Activated CD4-positive, CD25-positive, alpha-beta regulatory T cell (primary cell): ENCODE data around the gene ACER3.
"Not testable (repeated sequence)": the region's sequence is repeated elsewhere in the genome, so short reads cannot be mapped to it uniquely, and the experiment has no call there.

Experiments used
- DNase-seq, 4 experiments: peaks; one replicate each; lab custom pipeline; 2025; lab: John Stamatoyannopoulos, UW

The ACER3 gene

GRCh38 chr11:76919887-76920746, 59.4 kb downstream of the ACER3 start:
- DNase-seq, result peak in 3 of 4 experiments; percentile 4 to 21 (median 10)

GRCh38 chr11:76927160-76927559, 66.4 kb downstream of the ACER3 start:
- no peak for DNase-seq

- no peak for DNase-seq
Observed at GRCh38 chr11:76935042-76935441, 74.3 kb downstream of the ACER3 start.

GRCh38 chr11:76939219-76939631, 78.5 kb downstream of the ACER3 start:
- DNase-seq, result no peak

- no peak for DNase-seq
Observed at GRCh38 chr11:76944225-76944624, 83.5 kb downstream of the ACER3 start.

GRCh38 chr11:76946223-76946622, 85.5 kb downstream of the ACER3 start:
- no peak for DNase-seq

- no peak for DNase-seq
Observed at GRCh38 chr11:76947190-76947589, 86.5 kb downstream of the ACER3 start.

GRCh38 chr11:76947800-76948199, 87.1 kb downstream of the ACER3 start:
- DNase-seq, result no peak

GRCh38 chr11:76955459-76956114, 94.9 kb downstream of the ACER3 start:
- no peak for DNase-seq

GRCh38 chr11:76962583-76963416, 102.1 kb downstream of the ACER3 start:
- DNase-seq, result no peak

GRCh38 chr11:76963417-76964168, 102.9 kb downstream of the ACER3 start:
- DNase-seq, result not testable (repeated sequence)

- DNase-seq, result no peak
Observed at GRCh38 chr11:76972051-76972450, 111.3 kb downstream of the ACER3 start.

GRCh38 chr11:76974179-76974891, 113.6 kb downstream of the ACER3 start:
- DNase-seq, result no peak

GRCh38 chr11:76975513-76975912, 114.8 kb downstream of the ACER3 start:
- DNase-seq, result no peak

- no peak for DNase-seq
Observed at GRCh38 chr11:76977791-76978190, 117.1 kb downstream of the ACER3 start.

GRCh38 chr11:76978239-76978638, 117.5 kb downstream of the ACER3 start:
- DNase-seq, result no peak

GRCh38 chr11:76978818-76979217, 118.1 kb downstream of the ACER3 start:
- DNase-seq, result no peak

- no peak for DNase-seq
Observed at GRCh38 chr11:76980196-76980595, 119.5 kb downstream of the ACER3 start.

GRCh38 chr11:76984743-76985142, 124.0 kb downstream of the ACER3 start:
- no peak for DNase-seq

GRCh38 chr11:76987203-76987602, 126.5 kb downstream of the ACER3 start:
- DNase-seq, result no peak

GRCh38 chr11:76990628-76991027, 129.9 kb downstream of the ACER3 start:
- DNase-seq, result no peak
